Neural progenitor cell (in vitro differentiated cells): ENCODE data around the gene INSRR. TPM values are rescaled to one million over a fixed set of nuclear protein-coding genes. Genes with fewer than 3 reads are reported as not detected.
A peak's percentile ranks its signal among the peaks of the same experiment; 100 is the strongest.

Experiments
- DNase-seq: peaks from one replicate; pipeline ENCODE4 v3.0.0-alpha.2; 2016; ENCODE audit warnings: low spot score
- H2AFZ ChIP-seq: fragments of 200-600 bp; sonication (generic); replicated peaks from 2 replicates; pipeline ENCODE4 v1.6.1; 2016; ENCODE audit warnings: antibody characterized with exemption
- H3F3A ChIP-seq: fragments of 200-600 bp; sonication (generic); 2 replicates; pipeline ENCODE4 v1.6.1; 2016; ENCODE audit warnings: antibody characterized with exemption, low read depth
- H3K27ac ChIP-seq: fragments of 200-600 bp; sonication (generic); 2 replicates; pipeline ENCODE4 v1.5.1; 2016; ENCODE audit warnings: mild to moderate bottlenecking
- H3K27me3 ChIP-seq: fragments of 200-600 bp; sonication (generic); 2 replicates; pipeline ENCODE4 v1.6.1; 2016; ENCODE audit warnings: mild to moderate bottlenecking, moderate library complexity
- H3K36me3 ChIP-seq: fragments of 200-600 bp; sonication (generic); 2 replicates; pipeline ENCODE4 v1.5.1; 2016
- H3K4me1 ChIP-seq: fragments of 200-600 bp; sonication (generic); 2 replicates; pipeline ENCODE4 v1.6.1; 2016; ENCODE audit warnings: mixed run types
- H3K4me2 ChIP-seq: fragments of 200-600 bp; sonication (generic); 2 replicates; pipeline ENCODE4 v1.6.1; 2016
- H3K4me3 ChIP-seq: fragments of 200-600 bp; sonication (generic); 2 replicates; pipeline ENCODE4 v1.5.1; 2016
- H3K79me2 ChIP-seq: fragments of 200-600 bp; sonication (generic); 2 replicates; pipeline ENCODE4 v1.6.1; 2016; ENCODE audit warnings: low read depth
- H3K9ac ChIP-seq: fragments of 200-600 bp; sonication (generic); 2 replicates; pipeline ENCODE4 v1.6.1; 2016
- H3K9me3 ChIP-seq: fragments of 200-600 bp; sonication (generic); 2 replicates; pipeline ENCODE4 v1.5.1; 2016; ENCODE audit warnings: low read depth
- H4K20me1 ChIP-seq: fragments of 200-600 bp; sonication (generic); 2 replicates; pipeline ENCODE4 v1.6.1; 2016; ENCODE audit warnings: low read depth
- H3K27ac Mint-ChIP-seq: 3 replicates; pipeline ENCODE4 v1.8.0; 2021; ENCODE audit warnings: mixed read lengths
- H3K27me3 Mint-ChIP-seq: 2 replicates; pipeline ENCODE4 v1.8.0; 2022; ENCODE audit warnings: low read depth, mild to moderate bottlenecking, inconsistent platforms, moderate library complexity, mixed read lengths; ENCODE audit not compliant: insufficient read depth
- H3K36me3 Mint-ChIP-seq: 3 replicates; pipeline ENCODE4 v1.8.0; 2021; ENCODE audit warnings: mixed read lengths
- H3K4me1 Mint-ChIP-seq: 3 replicates; pipeline ENCODE4 v1.8.0; 2021; ENCODE audit warnings: mixed read lengths
- H3K4me3 Mint-ChIP-seq: 3 replicates; pipeline ENCODE4 v1.8.0; 2021; ENCODE audit warnings: mild to moderate bottlenecking, moderate library complexity, mixed read lengths
- H3K9me3 Mint-ChIP-seq: 3 replicates; pipeline ENCODE4 v1.8.0; 2020; ENCODE audit warnings: mixed read lengths
- CTCF ChIP-seq: fragments of 200-600 bp; sonication (generic); IDR thresholded peaks from 2 replicates; pipeline ENCODE4 v1.5.1; 2017; ENCODE audit warnings: antibody characterized with exemption, mild to moderate bottlenecking
- EZH2 ChIP-seq: fragments of 200-600 bp; sonication (generic); IDR thresholded peaks from 2 replicates; pipeline ENCODE4 v1.6.1; 2017; ENCODE audit warnings: antibody characterized with exemption, mild to moderate bottlenecking, moderate library complexity
- EZH2phosphoT487 ChIP-seq: fragments of 200-600 bp; sonication (generic); IDR thresholded peaks from 2 replicates; pipeline ENCODE4 v1.6.1; 2017; ENCODE audit warnings: antibody characterized with exemption
- total RNA-seq: library from RNA; depleted of rRNA; stranded (reverse); fragments of >200 nt; gene quantifications from 2 replicates; pipeline ENCODE4 v1.2.3, GENCODE V29; 2015; ENCODE audit warnings: low replicate concordance

The INSRR gene
- total RNA-seq, 1 donor from 2014 or later, result not detected

GRCh38 chr1:156804026-156804425 is 54.9 kb downstream of the INSRR start:
- TF ChIP-seq EZH2 (no peak), EZH2phosphoT487 (no peak), CTCF (no peak)
- H3K4me1 ChIP-seq, result peaks cover 15% of the 10 kb centered on the region
- H3K9me3 Mint-ChIP-seq, result no peaks in the 10 kb centered on the region
- H3K36me3 Mint-ChIP-seq, result peaks cover 13% of the 10 kb centered on the region
- H2AFZ ChIP-seq, result no peak overlapping the region
- H3K27me3 Mint-ChIP-seq, result peaks cover 4% of the 10 kb centered on the region
- no peaks in the 10 kb centered on the region for H3K79me2 ChIP-seq
- peak overlapping the region; percentile 3 for H3K4me3 Mint-ChIP-seq
- no peak overlapping the region for H3K4me3 ChIP-seq
- no peak for DNase-seq
- no peaks in the 10 kb centered on the region for H3K9me3 ChIP-seq
- H3K36me3 ChIP-seq, result peaks cover 5% of the 10 kb centered on the region
- peak overlapping the region; percentile 53 for H3K27ac Mint-ChIP-seq
- H3K27me3 ChIP-seq, result no peaks in the 10 kb centered on the region
- peaks cover 32% of the 10 kb centered on the region for H3K4me1 Mint-ChIP-seq
- H3F3A ChIP-seq, result peaks cover 8% of the 10 kb centered on the region
- H4K20me1 ChIP-seq, result no peaks in the 10 kb centered on the region
- H3K27ac ChIP-seq, result no peak overlapping the region
- peak overlapping the region; percentile 58 for H3K4me2 ChIP-seq
- H3K9ac ChIP-seq, result no peak overlapping the region

GRCh38 chr1:156803086-156803851 is 55.6 kb downstream of the INSRR start:
- no peak for DNase-seq
- Mint-ChIP-seq H3K4me3 (peak overlapping the region; percentile 35), H3K9me3 (no peaks in the 10 kb centered on the region), H3K27me3 (peaks cover 4% of the 10 kb centered on the region), H3K4me1 (peaks cover 32% of the 10 kb centered on the region), H3K27ac (peak overlapping the region; percentile 85), H3K36me3 (peaks cover 13% of the 10 kb centered on the region)
- TF ChIP-seq EZH2 (no peak), EZH2phosphoT487 (no peak), CTCF (no peak)
- no peaks in the 10 kb centered on the region for H3K9me3 ChIP-seq
- no peaks in the 10 kb centered on the region for H3K79me2 ChIP-seq
- H4K20me1 ChIP-seq, result no peaks in the 10 kb centered on the region
- no peak overlapping the region for H3K27ac ChIP-seq
- H3K9ac ChIP-seq, result no peak overlapping the region
- peaks cover 10% of the 10 kb centered on the region for H3K36me3 ChIP-seq
- no peak overlapping the region for H3K4me3 ChIP-seq
- H3K4me1 ChIP-seq, result peaks cover 15% of the 10 kb centered on the region
- no peaks in the 10 kb centered on the region for H3K27me3 ChIP-seq
- no peak overlapping the region for H3K4me2 ChIP-seq
- H3F3A ChIP-seq, result peaks cover 8% of the 10 kb centered on the region
- no peak overlapping the region for H2AFZ ChIP-seq

GRCh38 chr1:156802421-156802935 is 56.4 kb downstream of the INSRR start:
- Mint-ChIP-seq H3K4me3 (peak overlapping the region; percentile 14), H3K4me1 (peaks cover 29% of the 10 kb centered on the region), H3K27me3 (peaks cover 2% of the 10 kb centered on the region), H3K36me3 (peaks cover 13% of the 10 kb centered on the region), H3K9me3 (no peaks in the 10 kb centered on the region), H3K27ac (no peak overlapping the region)
- Histone ChIP-seq H3K4me3 (no peak overlapping the region), H4K20me1 (no peaks in the 10 kb centered on the region), H3K36me3 (peaks cover 18% of the 10 kb centered on the region), H3K27ac (no peak overlapping the region), H3K9me3 (no peaks in the 10 kb centered on the region), H3F3A (peaks cover 8% of the 10 kb centered on the region), H3K27me3 (no peaks in the 10 kb centered on the region), H3K4me2 (no peak overlapping the region), H3K79me2 (no peaks in the 10 kb centered on the region), H3K4me1 (peaks cover 15% of the 10 kb centered on the region), H3K9ac (no peak overlapping the region), H2AFZ (no peak overlapping the region)
- TF ChIP-seq CTCF (no peak), EZH2 (no peak), EZH2phosphoT487 (no peak)
- DNase-seq, result no peak
